ENCODE measurements around the gene SAMD10.

GRCh38 chr20:63961664-63962425 lies 17.6 kb downstream of the SAMD10 start:
- TF ChIP-seq, protein P1, sequence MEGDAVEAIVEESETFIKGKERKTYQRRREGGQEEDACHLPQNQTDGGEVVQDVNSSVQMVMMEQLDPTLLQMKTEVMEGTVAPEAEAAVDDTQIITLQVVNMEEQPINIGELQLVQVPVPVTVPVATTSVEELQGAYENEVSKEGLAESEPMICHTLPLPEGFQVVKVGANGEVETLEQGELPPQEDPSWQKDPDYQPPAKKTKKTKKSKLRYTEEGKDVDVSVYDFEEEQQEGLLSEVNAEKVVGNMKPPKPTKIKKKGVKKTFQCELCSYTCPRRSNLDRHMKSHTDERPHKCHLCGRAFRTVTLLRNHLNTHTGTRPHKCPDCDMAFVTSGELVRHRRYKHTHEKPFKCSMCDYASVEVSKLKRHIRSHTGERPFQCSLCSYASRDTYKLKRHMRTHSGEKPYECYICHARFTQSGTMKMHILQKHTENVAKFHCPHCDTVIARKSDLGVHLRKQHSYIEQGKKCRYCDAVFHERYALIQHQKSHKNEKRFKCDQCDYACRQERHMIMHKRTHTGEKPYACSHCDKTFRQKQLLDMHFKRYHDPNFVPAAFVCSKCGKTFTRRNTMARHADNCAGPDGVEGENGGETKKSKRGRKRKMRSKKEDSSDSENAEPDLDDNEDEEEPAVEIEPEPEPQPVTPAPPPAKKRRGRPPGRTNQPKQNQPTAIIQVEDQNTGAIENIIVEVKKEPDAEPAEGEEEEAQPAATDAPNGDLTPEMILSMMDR (IDR thresholded peaks at IDR 0.05), result no peak
- no peak for TF ChIP-seq POLR2A (IDR thresholded peaks at IDR 0.05)

Measured in testis (tissue), 2 donors.